ENCODE results near the gene OVCH1.
"Not testable (repeated sequence)": the region's sequence is repeated elsewhere in the genome, so short reads cannot be mapped to it uniquely, and the experiment has no call there.

Gene OVCH1

DNA sequence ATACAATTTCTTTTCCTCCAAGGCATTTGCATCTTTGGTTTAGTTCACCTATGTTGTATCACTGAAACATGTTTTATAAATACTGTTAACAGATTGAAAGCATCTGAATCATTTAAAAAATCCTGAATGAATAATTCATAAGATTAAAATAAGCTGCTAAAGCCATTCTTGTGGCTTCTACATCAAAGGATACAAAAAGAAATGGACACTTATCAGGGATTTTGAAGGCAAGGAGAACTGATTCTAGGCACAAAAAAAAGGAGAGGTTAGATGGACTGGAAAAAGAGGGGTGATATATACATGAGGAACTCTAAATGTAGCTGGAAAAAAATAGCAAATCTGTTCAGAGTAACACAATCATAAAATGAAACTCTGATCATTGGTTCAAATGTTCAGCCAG is 5.8 kb upstream of the OVCH1 start:
- no peak for DNase-seq

DNA sequence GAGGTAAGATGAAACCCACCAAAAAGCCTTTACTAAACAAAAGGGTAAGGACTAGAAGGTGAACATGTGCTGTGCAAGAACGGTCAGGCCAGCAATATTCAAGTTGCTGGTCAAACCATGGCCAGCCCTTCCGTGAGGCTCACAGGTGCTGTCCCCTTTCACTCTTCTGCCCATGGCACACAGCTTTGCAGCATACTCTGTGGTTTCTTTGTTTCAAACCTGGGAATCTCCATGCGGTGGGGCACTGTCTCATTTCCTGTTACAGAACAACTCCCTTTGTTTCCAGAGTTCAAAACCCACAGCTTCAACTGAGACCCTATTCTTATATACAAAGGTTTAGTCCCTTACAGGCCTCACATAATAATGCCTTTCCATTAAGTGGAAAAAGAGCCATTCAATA is 1.7 kb upstream of the OVCH1 start:
- no peak for DNase-seq

DNA sequence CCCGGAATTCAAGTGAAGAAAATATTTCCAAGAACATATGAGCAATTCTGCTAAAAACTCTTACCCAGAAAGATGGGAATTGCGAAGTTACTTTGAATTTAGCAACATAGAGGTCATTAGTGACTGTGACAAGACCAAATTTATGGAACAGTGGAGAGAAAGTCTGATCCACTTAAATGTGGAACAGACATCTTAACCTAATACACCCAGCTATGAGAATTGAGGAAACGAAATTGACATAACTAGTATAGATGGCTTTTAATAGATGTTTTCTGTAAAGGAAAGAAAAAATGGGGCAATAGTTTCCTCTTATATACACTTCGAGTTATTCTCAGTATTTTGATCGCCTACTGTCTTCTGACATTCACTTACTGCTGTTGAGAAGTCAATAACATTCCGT is 4.6 kb downstream of the OVCH1 start:
- DNase-seq, result no peak

DNA sequence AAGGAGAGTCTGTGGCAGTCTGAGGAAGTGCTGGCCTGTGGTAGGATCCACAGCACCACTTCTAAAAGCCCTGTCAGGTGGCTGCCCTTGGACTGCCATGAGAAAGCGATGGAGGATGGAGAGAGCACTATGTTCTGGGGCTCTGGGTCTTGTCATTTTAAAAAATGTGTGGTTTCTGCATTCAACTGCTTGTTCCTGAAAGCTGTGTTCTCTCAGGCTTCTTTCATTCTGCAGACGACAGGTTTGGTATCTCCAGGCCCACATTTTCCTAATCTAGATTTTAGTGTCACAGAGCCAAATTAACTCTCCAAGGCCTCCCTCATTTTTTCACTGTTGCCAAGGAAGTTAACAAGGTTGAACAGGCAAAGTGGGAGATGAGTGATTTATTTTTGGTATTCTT is 10.5 kb downstream of the OVCH1 start:
- DNase-seq, result no peak

DNA sequence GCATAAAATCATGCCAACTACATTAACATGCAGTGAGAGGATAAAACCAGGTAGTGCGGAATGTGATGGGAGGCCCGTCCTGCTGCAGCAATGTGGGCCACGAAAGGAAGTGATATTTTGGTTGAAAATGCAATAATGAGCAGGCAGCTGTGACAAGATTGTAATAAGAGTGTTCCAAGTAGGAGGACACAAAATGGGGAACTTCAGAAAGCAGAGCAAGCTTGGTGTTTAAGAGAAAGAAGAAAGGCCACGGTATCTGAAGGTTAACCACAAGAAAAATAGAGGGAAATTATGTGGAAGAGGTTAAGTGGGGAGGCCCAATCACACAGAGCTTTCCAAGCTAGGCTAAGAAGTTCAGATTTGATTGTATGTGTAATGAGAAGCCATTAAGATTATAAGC is 34.3 kb downstream of the OVCH1 start:
- no peak for DNase-seq

DNA sequence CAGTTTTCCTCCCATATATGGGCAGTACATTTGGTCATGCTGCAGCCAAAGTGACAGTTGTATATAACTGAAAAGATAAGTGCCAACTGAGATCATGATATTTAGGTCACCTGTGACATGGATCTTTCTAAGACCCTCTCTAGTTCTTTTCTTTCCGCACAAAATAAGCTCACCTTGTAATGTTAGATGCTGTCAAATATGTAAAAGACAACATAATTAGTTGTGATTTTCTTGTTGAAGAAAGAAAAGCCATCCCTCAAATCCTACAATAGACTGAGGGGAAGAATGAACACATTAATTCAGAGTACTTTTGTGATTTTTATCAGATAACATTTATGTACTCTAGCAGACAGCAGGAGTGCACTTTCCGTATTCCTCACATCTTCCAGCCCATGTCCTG is 37.4 kb downstream of the OVCH1 start:
- DNase-seq, result no peak

DNA sequence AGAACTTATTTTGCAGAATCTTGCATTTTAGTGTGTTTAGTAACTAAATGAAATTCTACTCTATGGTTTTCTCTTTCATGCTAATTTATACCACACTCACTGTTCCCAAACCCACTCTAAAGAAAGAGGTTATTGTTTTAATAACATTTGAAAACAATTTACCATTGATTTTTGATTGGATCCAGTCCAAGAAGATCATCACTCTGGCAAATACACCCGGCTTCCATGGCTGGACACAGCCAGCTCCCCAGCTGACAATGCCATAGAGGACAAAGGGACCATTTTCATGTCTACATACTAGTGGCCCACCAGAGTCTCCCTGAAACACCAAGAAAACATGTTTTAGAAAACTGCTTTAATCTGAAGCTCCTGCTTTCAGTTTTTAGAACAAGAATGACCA is 42.4 kb downstream of the OVCH1 start:
- no peak for DNase-seq

DNA sequence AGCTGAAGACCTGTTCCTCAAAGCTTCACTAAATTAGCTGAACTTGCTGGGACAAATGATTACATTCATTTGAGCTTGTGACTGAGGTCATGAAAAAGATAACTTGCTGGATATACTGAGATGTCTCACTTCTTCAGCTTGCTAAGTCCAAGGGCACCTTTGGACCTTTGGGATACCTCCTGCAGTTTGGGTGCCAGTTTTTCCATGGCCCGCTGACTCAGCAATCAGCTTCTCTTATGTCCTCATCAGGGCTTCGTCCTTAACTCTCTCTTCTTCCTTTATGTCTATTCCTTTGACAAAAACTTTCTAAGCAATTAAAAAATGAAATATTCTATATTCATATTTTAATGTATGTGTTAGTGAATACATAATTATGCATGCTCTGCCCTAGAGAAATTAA is 45.6 kb downstream of the OVCH1 start:
- DNase-seq, result no peak

DNA sequence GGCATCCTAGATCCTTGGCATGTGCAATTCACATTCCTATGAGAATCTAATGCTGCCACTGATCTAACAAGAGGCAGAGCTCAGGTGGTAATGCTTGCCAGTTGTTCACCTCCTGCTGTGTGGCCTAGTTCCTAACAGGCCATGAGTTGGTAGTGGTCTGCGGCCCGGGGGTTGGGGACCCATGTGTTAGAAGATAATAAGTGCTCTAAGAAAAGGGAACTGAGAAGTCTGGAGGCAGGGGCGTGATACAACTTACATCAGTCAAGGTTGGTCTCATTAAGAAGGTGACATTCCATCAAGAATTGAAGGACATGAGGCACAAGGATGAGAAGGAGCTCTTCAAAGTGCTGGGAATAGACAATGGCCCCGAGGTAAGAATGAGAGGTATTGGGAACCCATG is 49.3 kb downstream of the OVCH1 start:
- no peak for DNase-seq

DNA sequence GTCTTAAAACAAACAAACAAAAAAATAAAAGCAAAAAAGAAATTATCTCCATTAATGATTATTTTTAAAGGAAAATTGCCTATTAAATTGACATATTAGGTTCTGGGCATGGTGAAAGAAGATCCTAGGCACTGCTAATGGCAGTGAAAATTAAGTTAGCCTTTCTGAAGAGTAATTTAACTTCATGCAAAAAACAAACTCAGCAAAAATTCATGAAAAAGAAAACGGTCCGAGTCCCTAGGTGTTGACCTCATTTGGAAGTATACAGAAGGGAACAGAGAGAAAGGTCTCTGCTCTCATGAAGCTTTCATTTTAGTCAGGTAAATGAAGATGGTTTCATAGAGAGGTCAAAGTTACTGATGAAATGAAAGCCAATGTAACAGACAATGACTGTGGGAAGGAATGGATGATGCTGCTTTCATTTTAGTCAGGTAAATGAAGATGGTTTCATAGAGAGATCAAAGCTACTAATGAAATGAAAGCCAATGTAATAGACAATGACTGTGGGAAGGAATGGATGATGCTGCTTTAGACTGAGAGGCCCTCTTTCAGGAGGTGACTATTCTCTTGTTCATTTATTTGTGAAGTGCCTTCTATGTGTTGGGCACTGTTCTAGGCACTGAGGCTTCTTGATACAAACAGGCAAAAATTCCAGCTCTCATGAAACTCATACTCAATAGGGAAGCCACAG is 50.1 kb downstream of the OVCH1 start:
- no peak for DNase-seq

DNA sequence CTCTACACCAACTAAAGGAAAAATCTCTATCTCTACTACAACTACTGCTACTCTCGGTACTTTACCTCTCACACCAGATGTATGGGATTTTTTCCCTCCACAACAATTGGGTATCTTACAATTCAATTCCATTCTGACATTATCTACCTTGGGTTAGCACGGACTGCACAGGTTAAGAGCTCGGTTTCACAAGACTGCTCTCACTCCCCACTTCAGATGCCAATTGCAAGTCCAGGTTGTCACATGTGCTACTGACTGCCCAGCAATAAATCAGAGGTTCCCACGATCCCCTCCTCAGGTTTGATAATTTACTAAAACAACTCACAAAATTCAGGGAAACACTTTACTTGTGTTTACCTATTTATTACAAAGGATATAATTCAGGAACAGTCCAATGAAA is 58.0 kb downstream of the OVCH1 start:
- no peak for DNase-seq

DNA sequence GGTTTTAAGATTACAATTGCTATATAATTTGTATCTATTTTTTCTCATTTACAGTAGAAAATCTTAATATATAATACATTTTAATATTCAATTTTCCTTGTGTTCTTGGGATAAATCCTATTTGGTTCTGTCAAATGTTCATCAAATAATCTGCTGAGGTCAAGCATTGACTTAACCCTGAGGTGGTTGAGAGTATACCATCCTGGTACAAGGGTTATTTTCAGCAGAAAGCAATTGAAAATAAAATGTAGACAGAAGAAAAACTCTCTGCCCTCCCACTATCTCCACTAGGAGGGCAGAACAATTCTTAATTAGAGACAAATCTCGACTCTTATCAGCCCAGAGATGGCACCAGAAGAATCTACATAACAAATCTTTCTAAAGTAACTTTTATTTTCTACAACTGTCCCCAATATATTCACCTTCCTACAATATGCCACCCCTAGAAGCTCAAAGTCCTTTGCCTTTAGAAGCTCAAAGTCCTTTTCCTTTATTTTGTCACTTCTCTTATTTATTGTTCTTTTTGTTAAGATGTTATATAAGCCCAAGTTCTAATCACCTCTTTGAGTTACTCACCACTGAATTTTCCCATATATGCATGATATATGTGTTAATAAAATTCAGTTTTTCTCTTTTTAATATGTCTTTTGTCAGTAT is 58.6 kb downstream of the OVCH1 start:
- no peak for DNase-seq

DNA sequence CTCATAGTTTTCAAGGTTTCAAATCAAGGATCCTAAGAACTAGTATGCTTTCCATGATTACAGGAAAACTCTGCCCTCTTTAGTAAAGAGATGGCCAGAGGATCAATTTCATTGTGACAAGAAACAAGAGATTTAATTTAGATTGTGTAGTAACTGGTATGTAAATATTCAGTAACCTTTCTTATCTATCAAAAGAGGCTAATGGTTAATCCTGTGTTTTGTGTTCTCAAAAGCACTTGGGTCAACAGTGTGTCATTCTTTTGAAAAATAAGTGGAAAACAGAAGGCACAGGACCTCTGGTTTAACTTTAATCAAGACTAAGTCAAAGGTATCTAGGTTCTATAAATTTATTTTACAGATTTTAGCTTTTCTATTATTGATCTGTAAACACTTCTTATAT is 59.9 kb downstream of the OVCH1 start:
- DNase-seq, result no peak

DNA sequence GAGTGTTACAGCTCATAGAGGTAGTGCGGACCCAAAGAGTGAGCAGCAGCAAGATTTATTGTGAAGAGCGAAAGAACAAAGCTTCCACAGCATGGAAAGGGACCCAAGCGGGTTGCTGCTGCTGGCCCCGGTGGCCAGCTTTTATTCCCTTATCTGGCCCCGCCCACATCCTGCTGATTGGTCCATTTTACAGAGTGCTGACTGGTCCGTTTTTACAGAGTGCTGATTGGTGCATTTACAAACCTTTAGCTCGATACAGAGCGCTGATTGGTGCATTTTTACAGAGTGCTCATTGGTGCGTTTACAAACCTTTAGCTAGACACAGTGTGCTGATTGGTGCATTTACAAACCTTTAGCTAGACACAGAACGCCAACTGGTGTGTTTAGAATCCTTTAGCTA is 60.7 kb downstream of the OVCH1 start:
- not testable (repeated sequence) for DNase-seq

DNA sequence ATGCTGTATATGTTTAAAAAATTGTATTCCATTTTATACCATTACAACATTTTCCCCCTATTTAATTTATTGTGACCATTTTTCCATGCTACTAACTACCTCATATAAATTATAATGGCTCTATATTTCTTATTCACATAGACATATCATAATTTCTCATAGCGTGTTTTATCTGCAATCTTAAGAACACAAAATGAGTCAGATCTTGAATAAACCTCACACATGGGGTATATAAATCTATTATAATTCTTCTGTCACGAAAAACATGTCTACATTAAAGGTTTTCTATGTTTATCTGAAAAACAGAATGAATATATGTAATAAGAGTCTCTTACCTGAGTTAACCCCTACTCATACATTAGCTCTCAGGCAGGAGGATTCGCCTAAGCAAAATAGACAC is 66.0 kb downstream of the OVCH1 start:
- DNase-seq, result no peak

DNA sequence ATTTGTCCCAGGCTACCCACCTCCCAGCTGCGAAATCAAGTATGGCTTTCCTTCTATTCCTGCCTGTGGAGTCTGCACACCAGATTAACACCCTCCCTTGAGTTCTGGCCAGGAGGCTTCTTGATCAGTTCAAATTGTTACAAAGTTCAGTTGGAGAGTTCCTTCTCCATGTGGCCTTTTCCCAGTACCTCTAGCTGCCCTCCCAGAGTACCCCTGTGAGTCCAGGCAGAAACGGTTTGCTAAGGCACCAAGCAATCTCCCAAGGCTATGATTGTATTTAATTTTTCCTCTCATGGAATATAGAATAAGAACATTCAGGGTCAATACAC is 66.8 kb downstream of the OVCH1 start:
- no peak for DNase-seq

DNA sequence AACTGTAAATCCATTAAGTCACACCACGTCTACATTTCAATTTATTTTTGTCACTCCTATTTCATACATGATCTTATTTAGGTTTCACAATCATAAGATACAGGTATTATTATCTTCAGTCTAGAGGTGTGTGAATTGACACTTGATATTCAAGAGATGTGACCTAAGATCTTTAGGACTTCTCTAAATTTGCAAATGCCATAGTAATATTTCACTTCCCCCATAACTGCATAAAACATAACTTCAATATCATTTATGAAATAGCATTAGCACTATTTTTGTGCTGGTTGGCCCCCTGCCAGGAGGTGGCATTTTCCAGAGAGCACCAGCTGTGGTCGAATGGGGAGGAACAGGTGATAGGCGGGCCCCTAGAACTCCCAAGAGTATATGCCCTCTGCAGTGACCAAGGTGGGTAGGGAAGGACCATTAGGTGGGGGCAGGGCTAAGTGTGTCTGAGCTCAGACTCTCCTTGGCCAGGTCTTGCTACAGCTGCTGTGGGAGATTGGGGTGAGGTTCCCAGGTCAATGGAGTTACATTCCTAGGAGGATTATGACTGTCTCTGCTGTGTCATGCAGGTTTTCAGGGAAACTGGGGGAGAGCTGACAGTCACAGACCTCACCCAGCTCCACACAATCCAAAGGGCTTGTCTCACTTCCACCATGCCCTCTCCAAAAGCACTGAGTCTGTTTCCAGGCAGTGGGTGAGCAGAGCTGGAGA is 67.3 kb downstream of the OVCH1 start:
- DNase-seq, result no peak

DNA sequence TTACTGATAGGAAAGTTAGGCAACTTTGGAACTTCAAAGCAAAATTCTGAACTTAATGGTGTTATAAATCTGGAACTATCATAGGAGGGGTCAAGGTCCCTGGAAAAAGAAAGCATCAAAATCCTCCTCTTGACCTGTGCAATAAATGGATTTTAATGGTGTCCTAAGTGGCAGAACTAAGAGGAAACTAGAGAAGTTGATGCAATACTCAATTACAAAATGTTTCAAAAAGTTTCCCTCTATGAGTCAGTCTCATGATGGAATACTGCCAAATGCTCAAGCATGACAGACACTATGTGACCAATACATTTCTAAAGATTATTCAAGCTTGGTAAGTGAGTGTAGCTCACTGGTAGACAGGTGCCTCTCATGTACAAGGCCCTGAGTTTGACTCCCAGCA is 68.9 kb downstream of the OVCH1 start:
- DNase-seq, result no peak

DNA sequence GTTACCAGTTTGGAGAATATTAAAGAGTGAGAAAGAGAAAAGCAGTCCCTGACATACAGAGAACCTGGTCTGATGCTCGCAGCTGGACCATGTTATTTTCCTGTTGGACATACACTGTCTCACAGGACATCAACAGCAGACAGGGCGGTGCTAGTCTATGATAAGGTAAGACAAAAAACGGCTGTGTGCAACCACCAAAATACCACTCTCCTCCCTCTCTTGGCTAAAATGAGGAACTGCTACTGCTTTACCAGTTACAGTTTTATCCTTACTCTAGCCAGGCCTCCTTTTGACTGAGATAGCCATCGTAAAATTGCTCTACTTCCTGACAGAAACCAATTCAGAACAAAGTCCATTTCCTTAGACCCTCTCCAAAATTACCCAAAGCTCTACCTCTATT is 69.5 kb downstream of the OVCH1 start:
- no peak for DNase-seq

DNA sequence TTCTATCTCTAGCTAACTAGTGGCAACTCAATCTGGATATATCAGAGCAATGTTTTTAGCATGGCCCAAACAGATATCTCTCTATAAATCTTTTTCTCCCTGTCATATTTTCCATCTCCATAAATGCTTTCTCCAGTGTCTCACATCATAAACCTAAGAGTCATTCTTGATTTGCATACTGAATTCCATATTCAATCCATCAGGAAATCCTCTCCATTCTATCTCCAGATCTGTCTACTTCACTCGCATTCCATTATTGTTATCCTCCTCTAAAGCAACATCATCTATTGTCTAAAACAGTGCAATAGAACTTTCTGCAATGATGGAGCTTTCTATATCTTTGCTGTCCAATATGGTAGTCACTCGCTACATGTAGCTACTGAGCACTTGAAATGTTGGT is 71.0 kb downstream of the OVCH1 start:
- DNase-seq, result no peak

DNA sequence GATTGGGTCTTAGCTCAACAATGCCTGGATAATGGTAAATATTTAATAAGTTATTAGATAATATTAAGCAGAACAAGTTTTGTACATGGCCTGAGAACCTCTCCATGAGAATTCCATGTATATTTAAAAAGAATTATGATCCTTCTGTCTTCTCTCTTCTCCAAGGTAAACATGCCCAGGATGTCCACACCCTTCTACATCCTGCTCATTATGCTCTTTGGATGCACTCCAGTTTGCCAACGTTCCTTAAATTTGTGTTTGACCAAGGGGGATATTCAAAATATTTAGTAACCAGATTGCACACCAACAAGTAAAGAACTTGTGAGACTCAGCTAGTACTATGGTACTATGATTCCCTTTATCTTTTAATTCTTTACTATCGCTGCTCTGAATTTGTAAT is 71.8 kb downstream of the OVCH1 start:
- no peak for DNase-seq

DNA sequence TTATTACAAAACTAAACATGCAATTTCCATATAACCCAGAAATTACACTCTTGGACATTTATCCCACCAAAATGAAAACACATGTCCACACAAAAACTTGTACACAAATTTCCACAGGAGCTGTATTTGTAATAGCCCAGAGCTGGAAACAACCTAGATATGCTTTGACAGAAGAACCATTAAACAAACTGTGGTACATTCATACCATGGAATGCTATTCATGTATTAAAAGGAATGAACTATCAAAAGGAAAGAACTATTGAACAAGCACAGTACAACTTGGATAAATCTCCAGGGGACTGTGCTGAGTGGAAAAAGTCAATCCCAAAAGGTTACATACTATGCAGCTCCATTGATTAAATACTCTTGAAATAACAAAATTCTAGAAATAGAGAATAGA is 80.7 kb downstream of the OVCH1 start:
- no peak for DNase-seq

DNA sequence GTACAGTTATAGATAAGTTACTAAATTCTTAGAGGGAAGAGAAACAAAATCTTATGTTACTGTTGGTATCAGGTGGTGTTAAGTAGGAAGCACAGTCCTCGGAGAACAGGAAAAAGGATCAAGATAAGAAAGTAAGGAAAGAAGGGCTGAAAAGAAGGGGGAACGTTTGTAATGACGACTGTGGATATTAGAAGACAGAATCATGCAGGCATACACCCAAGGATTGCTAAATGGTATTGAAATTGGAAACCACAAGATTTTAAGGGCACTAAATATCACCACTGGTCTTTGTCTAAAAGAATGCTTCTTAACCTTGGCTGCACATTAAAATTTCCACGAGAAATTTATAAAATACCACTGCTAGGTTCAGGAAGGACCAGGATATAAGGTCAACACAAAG is 82.4 kb downstream of the OVCH1 start:
- DNase-seq, result no peak

DNA sequence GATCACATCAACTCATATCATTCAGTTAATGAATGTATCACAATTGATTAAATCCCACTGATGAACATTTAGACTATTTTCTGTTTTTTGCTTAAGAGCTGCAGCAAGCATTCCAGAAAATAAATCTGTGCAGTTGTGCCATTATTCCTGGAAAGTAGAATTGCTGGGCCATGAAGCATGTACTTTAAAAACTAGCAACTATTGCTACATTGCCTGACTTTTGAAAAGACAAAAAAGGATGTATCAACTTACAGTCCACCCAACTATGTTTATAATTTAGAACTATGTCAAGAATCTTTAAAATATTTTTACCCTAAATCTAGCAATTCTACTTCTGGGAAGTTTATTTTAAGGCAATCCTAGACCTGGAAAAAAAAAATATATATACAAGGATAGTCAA is 83.1 kb downstream of the OVCH1 start:
- no peak for DNase-seq

DNA sequence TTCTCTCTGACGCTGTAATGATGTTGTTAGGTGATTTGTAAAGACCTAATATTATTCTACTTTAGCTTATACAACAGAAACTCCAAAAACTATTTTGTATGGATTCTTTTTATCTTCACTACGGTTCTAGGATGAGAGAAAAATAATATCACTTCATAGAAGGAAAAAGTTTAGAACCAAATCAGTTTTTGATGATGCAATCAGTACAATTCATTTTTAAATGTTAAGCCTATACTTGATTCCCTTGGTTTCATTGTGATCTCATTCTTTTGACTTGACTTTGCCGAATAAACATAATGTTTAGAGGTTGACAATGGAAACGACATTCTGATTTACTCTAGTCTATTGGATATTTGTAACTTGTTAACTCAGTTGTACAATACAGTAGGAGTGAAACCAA is 91.9 kb downstream of the OVCH1 start:
- DNase-seq, result no peak

Data from NCI-H2227 treated with DMSO at 0.1 percent for 48 hours (cell line).